Activated CD8-positive, alpha-beta T cell treated with anti-CD3 and anti-CD28 coated beads, Interleukin-2, amount 10 ng/mL, durations not matched to agents 7 days and 5 days (primary cell): ENCODE data around the gene PPP2R2C. TPM values are rescaled to one million over a fixed set of nuclear protein-coding genes. Genes with fewer than 3 reads are reported as not detected.

Experiments
- ATAC-seq: fragments of 150-1000 bp; cut with Tn5 transposase; one replicate; pipeline ENCODE4 v1.10.0; 2021; ENCODE audit warnings: moderate library complexity
- CTCF ChIA-PET: fragments of 350-600 bp; sonication (Branson Sonifier 250); formaldehyde crosslinking; loops from one replicate; lab custom pipeline; 2021; ENCODE audit warnings: antibody characterized with exemption; lab: Charles Lee
- POLR2A ChIA-PET: fragments of 350-600 bp; sonication (Branson Sonifier 250); formaldehyde crosslinking; loops from one replicate; lab custom pipeline; 2021; ENCODE audit warnings: antibody characterized with exemption; lab: Charles Lee
- DNase-seq: peaks from one replicate; pipeline ENCODE4 v3.0.0-alpha.2; 2020
- H3K27ac Mint-ChIP-seq: one replicate; pipeline ENCODE4 v1.8.0; 2021; ENCODE audit warnings: mild to moderate bottlenecking, mixed read lengths
- H3K27me3 Mint-ChIP-seq: one replicate; pipeline ENCODE4 v1.8.0; 2021; ENCODE audit warnings: low read depth, mixed read lengths
- H3K36me3 Mint-ChIP-seq: one replicate; pipeline ENCODE4 v1.8.0; 2021; ENCODE audit warnings: low read depth, mixed read lengths
- H3K4me1 Mint-ChIP-seq: one replicate; pipeline ENCODE4 v1.8.0; 2021; ENCODE audit warnings: low read depth, mixed read lengths
- H3K4me3 Mint-ChIP-seq: one replicate; pipeline ENCODE4 v1.8.0; 2021; ENCODE audit warnings: mild to moderate bottlenecking, mixed read lengths
- H3K9me3 Mint-ChIP-seq: one replicate; pipeline ENCODE4 v1.8.0; 2022; ENCODE audit warnings: mixed read lengths; ENCODE audit not compliant: insufficient read depth
- total RNA-seq, 2 experiments: library from RNA; stranded (reverse); gene quantifications; one replicate each; pipeline ENCODE4 v1.2.3, GENCODE V29; 2021

Gene PPP2R2C
- total RNA-seq, 2 experiments from 2014 or later = not detected

GRCh38 chr4:6450709-6451108, 21.7 kb downstream of the PPP2R2C start:
- Mint-ChIP-seq H3K4me3 (no peak overlapping the region), H3K4me1 (peaks cover 4% of the 10 kb centered on the region), H3K9me3 (no peaks in the 10 kb centered on the region), H3K27me3 (no peaks in the 10 kb centered on the region), H3K36me3 (no peaks in the 10 kb centered on the region), H3K27ac (peak overlapping the region; percentile 28)
- ChIA-PET CTCF (no interaction called here), POLR2A (no interaction called here)
- DNase-seq (no peak), ATAC-seq (no peak)

- POLR2A ChIA-PET = no interaction called here
- no peak overlapping the region for H3K4me3 Mint-ChIP-seq
- H3K27me3 Mint-ChIP-seq = no peaks in the 10 kb centered on the region
- H3K9me3 Mint-ChIP-seq = no peaks in the 10 kb centered on the region
- H3K36me3 Mint-ChIP-seq = no peaks in the 10 kb centered on the region
- ATAC-seq = no peak
- no peak for DNase-seq
- peaks cover 4% of the 10 kb centered on the region for H3K4me1 Mint-ChIP-seq
- no peak overlapping the region for H3K27ac Mint-ChIP-seq
- CTCF ChIA-PET = no interaction called here
Measured at GRCh38 chr4:6449746-6450369, 22.6 kb downstream of the PPP2R2C start.

GRCh38 chr4:6449335-6449734, 23.1 kb downstream of the PPP2R2C start:
- no peak overlapping the region for H3K4me3 Mint-ChIP-seq
- ChIA-PET POLR2A (no interaction called here), CTCF (no interaction called here)
- H3K27ac Mint-ChIP-seq = no peak overlapping the region
- DNase-seq = no peak
- no peaks in the 10 kb centered on the region for H3K36me3 Mint-ChIP-seq
- no peaks in the 10 kb centered on the region for H3K9me3 Mint-ChIP-seq
- H3K27me3 Mint-ChIP-seq = peaks cover 2% of the 10 kb centered on the region
- no peak for ATAC-seq
- peaks cover 4% of the 10 kb centered on the region for H3K4me1 Mint-ChIP-seq

- DNase-seq = no peak
- CTCF ChIA-PET = no interaction called here
- H3K36me3 Mint-ChIP-seq = no peaks in the 10 kb centered on the region
Measured at GRCh38 chr4:6448476-6449170, 23.8 kb downstream of the PPP2R2C start.

GRCh38 chr4:6447672-6448171, 24.7 kb downstream of the PPP2R2C start:
- ChIA-PET POLR2A (no interaction called here), CTCF (no interaction called here)
- Mint-ChIP-seq H3K36me3 (no peaks in the 10 kb centered on the region), H3K4me1 (peaks cover 4% of the 10 kb centered on the region), H3K9me3 (no peaks in the 10 kb centered on the region), H3K4me3 (no peak overlapping the region), H3K27ac (no peak overlapping the region), H3K27me3 (peaks cover 2% of the 10 kb centered on the region)
- ATAC-seq (no peak), DNase-seq (no peak)

More at GRCh38 chr4:6448476-6449170, 23.8 kb downstream of the PPP2R2C start:
- peaks cover 4% of the 10 kb centered on the region for H3K4me1 Mint-ChIP-seq
- H3K27ac Mint-ChIP-seq = no peak overlapping the region
- ATAC-seq = no peak
- no peaks in the 10 kb centered on the region for H3K9me3 Mint-ChIP-seq
- POLR2A ChIA-PET = no interaction called here
- peaks cover 2% of the 10 kb centered on the region for H3K27me3 Mint-ChIP-seq
- H3K4me3 Mint-ChIP-seq = no peak overlapping the region

- POLR2A ChIA-PET = no interaction called here
- Mint-ChIP-seq H3K9me3 (no peaks in the 10 kb centered on the region), H3K27me3 (peaks cover 2% of the 10 kb centered on the region), H3K4me1 (peaks cover 4% of the 10 kb centered on the region), H3K27ac (no peak overlapping the region), H3K36me3 (no peaks in the 10 kb centered on the region), H3K4me3 (no peak overlapping the region)
- ATAC-seq = no peak
- no peak for DNase-seq
- CTCF ChIA-PET = no interaction called here
Measured at GRCh38 chr4:6446538-6447451, 25.6 kb downstream of the PPP2R2C start.

GRCh38 chr4:6446130-6446482, 26.3 kb downstream of the PPP2R2C start:
- CTCF ChIA-PET = no interaction called here
- Mint-ChIP-seq H3K9me3 (no peaks in the 10 kb centered on the region), H3K4me1 (peaks cover 4% of the 10 kb centered on the region), H3K27me3 (peaks cover 2% of the 10 kb centered on the region), H3K4me3 (no peak overlapping the region), H3K27ac (no peak overlapping the region), H3K36me3 (no peaks in the 10 kb centered on the region)
- POLR2A ChIA-PET = no interaction called here
- DNase-seq (no peak), ATAC-seq (no peak)

- POLR2A ChIA-PET = no interaction called here
Measured at GRCh38 chr4:6445403-6446129, 26.8 kb downstream of the PPP2R2C start.

GRCh38 chr4:6444582-6444981, 27.8 kb downstream of the PPP2R2C start:
- peaks cover 2% of the 10 kb centered on the region for H3K27me3 Mint-ChIP-seq
- H3K9me3 Mint-ChIP-seq = no peaks in the 10 kb centered on the region
- H3K27ac Mint-ChIP-seq = no peak overlapping the region
- ChIA-PET POLR2A (no interaction called here), CTCF (no interaction called here)
- H3K4me3 Mint-ChIP-seq = no peak overlapping the region
- DNase-seq = no peak
- peaks cover 4% of the 10 kb centered on the region for H3K4me1 Mint-ChIP-seq
- no peaks in the 10 kb centered on the region for H3K36me3 Mint-ChIP-seq
- ATAC-seq = no peak

More at GRCh38 chr4:6445403-6446129, 26.8 kb downstream of the PPP2R2C start:
- peaks cover 2% of the 10 kb centered on the region for H3K27me3 Mint-ChIP-seq
- ATAC-seq (no peak), DNase-seq (no peak)
- H3K27ac Mint-ChIP-seq = no peak overlapping the region
- H3K9me3 Mint-ChIP-seq = no peaks in the 10 kb centered on the region
- no peak overlapping the region for H3K4me3 Mint-ChIP-seq
- CTCF ChIA-PET = no interaction called here
- H3K4me1 Mint-ChIP-seq = peaks cover 4% of the 10 kb centered on the region
- no peaks in the 10 kb centered on the region for H3K36me3 Mint-ChIP-seq

- Mint-ChIP-seq H3K36me3 (no peaks in the 10 kb centered on the region), H3K27ac (no peak overlapping the region), H3K4me1 (peaks cover 4% of the 10 kb centered on the region), H3K4me3 (no peak overlapping the region), H3K9me3 (no peaks in the 10 kb centered on the region), H3K27me3 (peaks cover 2% of the 10 kb centered on the region)
- CTCF ChIA-PET = no interaction called here
- POLR2A ChIA-PET = no interaction called here
- DNase-seq = no peak
- ATAC-seq = no peak
Measured at GRCh38 chr4:6443035-6444023, 29.1 kb downstream of the PPP2R2C start.

GRCh38 chr4:6442555-6442954, 29.9 kb downstream of the PPP2R2C start:
- H3K9me3 Mint-ChIP-seq = no peaks in the 10 kb centered on the region
- H3K4me3 Mint-ChIP-seq = no peak overlapping the region
- ATAC-seq (no peak), DNase-seq (no peak)
- peaks cover 2% of the 10 kb centered on the region for H3K27me3 Mint-ChIP-seq
- CTCF ChIA-PET = no interaction called here
- peaks cover 2% of the 10 kb centered on the region for H3K4me1 Mint-ChIP-seq
- POLR2A ChIA-PET = no interaction called here
- no peaks in the 10 kb centered on the region for H3K36me3 Mint-ChIP-seq
- H3K27ac Mint-ChIP-seq = no peak overlapping the region
